Keratinocyte (primary cell): Measurements from ENCODE around the gene PRRG1. TPM values are rescaled to one million over a fixed set of nuclear protein-coding genes. Genes with fewer than 3 reads are reported as not detected.

Source experiments
- DNase-seq: peaks from one replicate; pipeline ENCODE4 v3.0.0-alpha.2; 2011; ENCODE audit warnings: low read depth, missing footprints, low spot score
- FAIRE-seq: peaks from 2 replicates; lab custom pipeline; 2011; peaks lifted over from hg19 to GRCh38; lab: Jason Lieb, UNC
- H2AFZ ChIP-seq: 2 replicates; pipeline ENCODE4 v1.6.0; 2012; ENCODE audit warnings: low read length, control low read depth, inconsistent platforms; ENCODE audit not compliant: control insufficient read depth
- H3K27ac ChIP-seq: 2 replicates; pipeline ENCODE4 v1.5.1; 2011; ENCODE audit warnings: low read length; ENCODE audit not compliant: control insufficient read depth, insufficient read depth
- H3K27me3 ChIP-seq: 3 replicates; pipeline ENCODE4 v1.6.0; 2011; ENCODE audit warnings: low read length; ENCODE audit not compliant: control insufficient read depth, insufficient read depth; ENCODE audit errors: extremely low read depth
- H3K36me3 ChIP-seq, 2 experiments: 2 replicates in 1 of 2; 3 replicates in 1 of 2; pipeline ENCODE4 v1.5.1; 2011; ENCODE audit warnings: low read length in 2 of 2, mild to moderate bottlenecking in 1 of 2; ENCODE audit not compliant: control insufficient read depth in 2 of 2, insufficient read depth in 2 of 2; ENCODE audit errors: extremely low read depth in 1 of 2
- H3K4me1 ChIP-seq: 3 replicates; pipeline ENCODE4 v1.5.1; 2011; ENCODE audit warnings: low read length; ENCODE audit not compliant: control insufficient read depth, insufficient read depth; ENCODE audit errors: extremely low read depth
- H3K4me2 ChIP-seq: 3 replicates; pipeline ENCODE4 v1.6.0; 2011; ENCODE audit warnings: low read depth, low read length; ENCODE audit not compliant: control insufficient read depth, insufficient read depth; ENCODE audit errors: extremely low read depth
- H3K4me3 ChIP-seq, 3 experiments: fragments of 200-600 bp in 1 of 3; sonication (generic) in 1 of 3; 2 replicates in 2 of 3; 3 replicates in 1 of 3; pipeline ENCODE4 v1.5.1; 2011 to 2016; ENCODE audit warnings: low read length in 3 of 3, mild to moderate bottlenecking in 3 of 3, control low read depth in 2 of 3, inconsistent platforms in 1 of 3, low read depth in 1 of 3, mixed read lengths in 1 of 3, mixed run types in 1 of 3, moderate library complexity in 1 of 3; ENCODE audit not compliant: control insufficient read depth in 2 of 3, insufficient read depth in 2 of 3; ENCODE audit errors: extremely low read depth in 1 of 3
- H3K79me2 ChIP-seq: 2 replicates; pipeline ENCODE4 v1.6.0; 2012; ENCODE audit warnings: low read length; ENCODE audit not compliant: control insufficient read depth, insufficient read depth
- H3K9ac ChIP-seq: 3 replicates; pipeline ENCODE4 v1.6.0; 2011; ENCODE audit warnings: low read length; ENCODE audit not compliant: control insufficient read depth, insufficient read depth; ENCODE audit errors: extremely low read depth
- H3K9me1 ChIP-seq: 3 replicates; pipeline ENCODE4 v1.6.0; 2011; ENCODE audit warnings: low read length; ENCODE audit not compliant: control insufficient read depth, insufficient read depth; ENCODE audit errors: extremely low read depth
- H3K9me3 ChIP-seq: 2 replicates; pipeline ENCODE4 v1.5.1; 2012; ENCODE audit warnings: low read depth, low read length; ENCODE audit not compliant: control insufficient read depth
- H4K20me1 ChIP-seq: 3 replicates; pipeline ENCODE4 v1.6.0; 2011; ENCODE audit warnings: low read length; ENCODE audit not compliant: control insufficient read depth, insufficient read depth; ENCODE audit errors: extremely low read depth
- CTCF ChIP-seq, 3 experiments: IDR thresholded peaks in 1 of 3; conservative IDR thresholded peaks in 1 of 3; optimal IDR thresholded peaks in 1 of 3; 2 replicates in 2 of 3; 3 replicates in 1 of 3; pipeline versions ENCODE3 to v1.5.1; 2011; ENCODE audit warnings: low read length in 3 of 3, mild to moderate bottlenecking in 3 of 3, moderate library complexity in 2 of 3, control low read depth in 1 of 3, inconsistent platforms in 1 of 3; ENCODE audit not compliant: insufficient read depth in 2 of 3; ENCODE audit errors: extremely low read depth in 1 of 3
- EZH2 ChIP-seq: IDR thresholded peaks from one replicate; pipeline ENCODE4 v1.6.1; 2012; ENCODE audit warnings: inconsistent platforms, mild to moderate bottlenecking, low read length, moderate library complexity
- dilution Hi-C: fragments of 300-500 bp; cut with MboI; formaldehyde crosslinking; loops from one replicate; pipeline ENCODE4 v1.7.0; 2020; ENCODE audit warnings: low sequenced_read_pairs; ENCODE audit not compliant: extremely low pct_ligation_motif_present
- polyA plus RNA-seq, 5 experiments: library from polyadenylated mRNA; depleted of rRNA in 3 of 5; stranded (reverse) in 3 of 5; stranded (forward) in 1 of 5; unstranded in 1 of 5; fragments of >200 nt; gene quantifications; 1 replicate in 1 of 5; 2 replicates in 3 of 5; 3 replicates in 1 of 5; pipeline versions ENCODE4 v1.2.1 to v1.2.3, GENCODE V29; 2011 to 2012; ENCODE audit warnings: missing spikeins in 2 of 5, low read depth in 1 of 5, low replicate concordance in 1 of 5

PRRG1 gene
- polyA plus RNA-seq, 1 donor (not counting 4 experiments of a cell fraction or from before 2014, with no cell fraction given): 29.2 TPM

- H3K36me3 ChIP-seq: no peaks in the 10 kb centered on the region
- no peak overlapping the region for H3K27ac ChIP-seq
- TF ChIP-seq EZH2 (no peak), CTCF (optimal IDR thresholded peaks at IDR 0.05 in 1 of 3, IDR thresholded peaks at IDR 0.05 in 1 of 3, conservative IDR thresholded peaks at IDR 0.05 in 1 of 3; ENCODE audit: extremely low read depth in 1 of 3, insufficient read depth in 2 of 3, low read length in 3 of 3) (no peak)
- H2AFZ ChIP-seq: no peak overlapping the region
- FAIRE-seq: no peak
- H3K4me3 ChIP-seq: no peak overlapping the region
- H3K9me3 ChIP-seq: no peaks in the 10 kb centered on the region
- no peaks in the 10 kb centered on the region for H3K27me3 ChIP-seq
- no peaks in the 10 kb centered on the region for H4K20me1 ChIP-seq
- H3K4me2 ChIP-seq: no peak overlapping the region
- dilution Hi-C loops: no loop called here
- H3K9ac ChIP-seq: no peak overlapping the region
- no peaks in the 10 kb centered on the region for H3K79me2 ChIP-seq
- no peaks in the 10 kb centered on the region for H3K4me1 ChIP-seq
- no peaks in the 10 kb centered on the region for H3K9me1 ChIP-seq
- DNase-seq: no peak
These were observed 58.6 kb downstream of the PRRG1 start for GRCh38 chrX:37407736-37408135.

- FAIRE-seq (no peak), DNase-seq (no peak)
- Histone ChIP-seq H3K4me1 (no peaks in the 10 kb centered on the region), H3K4me3 (no peak overlapping the region), H2AFZ (no peak overlapping the region), H3K27ac (no peak overlapping the region), H3K9me3 (no peaks in the 10 kb centered on the region), H3K79me2 (no peaks in the 10 kb centered on the region), H4K20me1 (no peaks in the 10 kb centered on the region), H3K9ac (no peak overlapping the region), H3K4me2 (no peak overlapping the region), H3K36me3 (no peaks in the 10 kb centered on the region), H3K27me3 (no peaks in the 10 kb centered on the region), H3K9me1 (no peaks in the 10 kb centered on the region)
- dilution Hi-C loops: no loop called here
- no peak for TF ChIP-seq EZH2
These were observed 60.1 kb downstream of the PRRG1 start for GRCh38 chrX:37409278-37409677.

GRCh38 chrX:37420185-37420584 is 71.0 kb downstream of the PRRG1 start:
- no peak for FAIRE-seq
- Histone ChIP-seq H3K27me3 (no peaks in the 10 kb centered on the region), H2AFZ (no peak overlapping the region), H3K79me2 (no peaks in the 10 kb centered on the region), H3K4me3 (no peak overlapping the region), H3K9me1 (no peaks in the 10 kb centered on the region), H3K4me1 (no peaks in the 10 kb centered on the region), H3K4me2 (no peak overlapping the region), H3K9ac (no peak overlapping the region), H3K27ac (no peak overlapping the region), H3K9me3 (no peaks in the 10 kb centered on the region), H3K36me3 (peaks cover 0 to 1% of the 10 kb centered on the region in 2 experiments), H4K20me1 (no peaks in the 10 kb centered on the region)
- TF ChIP-seq CTCF (optimal IDR thresholded peaks at IDR 0.05 in 1 of 3, IDR thresholded peaks at IDR 0.05 in 1 of 3, conservative IDR thresholded peaks at IDR 0.05 in 1 of 3; ENCODE audit: extremely low read depth in 1 of 3, insufficient read depth in 2 of 3, low read length in 3 of 3) (no peak), EZH2 (no peak)
- dilution Hi-C loops: no loop called here
- no peak for DNase-seq
